Memory B cell (primary cell): Measurements from ENCODE around the gene PHF19.

Experiments
- ATAC-seq: fragments of 150-1000 bp; cut with Tn5 transposase; 2 replicates; pipeline ENCODE4 v1.10.0; 2021; ENCODE audit warnings: low read depth, mild to moderate bottlenecking, moderate library complexity
- DNase-seq, 2 donors: peaks; one replicate each; pipeline ENCODE4 v3.0.0; 2022; ENCODE audit warnings: low spot score in 2 of 2
- H3K27ac Mint-ChIP-seq: one replicate; pipeline ENCODE4 v1.8.0; 2022; ENCODE audit warnings: mild to moderate bottlenecking, moderate library complexity, mixed read lengths
- H3K27me3 Mint-ChIP-seq: one replicate; pipeline ENCODE4 v1.8.0; 2022; ENCODE audit warnings: mixed read lengths
- H3K36me3 Mint-ChIP-seq: one replicate; pipeline ENCODE4 v1.8.0; 2022; ENCODE audit warnings: mild to moderate bottlenecking, mixed read lengths
- H3K4me1 Mint-ChIP-seq: one replicate; pipeline ENCODE4 v1.8.0; 2022; ENCODE audit warnings: mixed read lengths
- H3K4me3 Mint-ChIP-seq: one replicate; pipeline ENCODE4 v1.8.0; 2022; ENCODE audit warnings: mild to moderate bottlenecking, moderate library complexity, mixed read lengths
- H3K9me3 Mint-ChIP-seq: one replicate; pipeline ENCODE4 v1.8.0; 2022; ENCODE audit warnings: mixed read lengths

Gene PHF19

GRCh38 chr9:120891245-120891883 is 14.4 kb upstream of the PHF19 start:
- DNase-seq, result no peak

GRCh38 chr9:120890320-120891244 is 13.6 kb upstream of the PHF19 start:
- H3K4me3 Mint-ChIP-seq, result no peak overlapping the region
- no peaks in the 10 kb centered on the region for H3K9me3 Mint-ChIP-seq
- H3K27me3 Mint-ChIP-seq, result no peaks in the 10 kb centered on the region
- no peaks in the 10 kb centered on the region for H3K36me3 Mint-ChIP-seq
- ATAC-seq, result no peak
- H3K4me1 Mint-ChIP-seq, result peaks cover 31% of the 10 kb centered on the region
- DNase-seq, result no peak
- no peak overlapping the region for H3K27ac Mint-ChIP-seq

More at GRCh38 chr9:120891245-120891883, 14.4 kb upstream of the PHF19 start:
- Mint-ChIP-seq H3K27ac (no peak overlapping the region), H3K9me3 (no peaks in the 10 kb centered on the region), H3K36me3 (no peaks in the 10 kb centered on the region), H3K4me3 (no peak overlapping the region), H3K4me1 (peaks cover 27% of the 10 kb centered on the region), H3K27me3 (no peaks in the 10 kb centered on the region)
- ATAC-seq, result no peak

- no peak overlapping the region for H3K27ac Mint-ChIP-seq
- DNase-seq (no peak), ATAC-seq (no peak)
- H3K4me3 Mint-ChIP-seq, result no peak overlapping the region
- H3K4me1 Mint-ChIP-seq, result peaks cover 31% of the 10 kb centered on the region
- no peaks in the 10 kb centered on the region for H3K27me3 Mint-ChIP-seq
- H3K36me3 Mint-ChIP-seq, result no peaks in the 10 kb centered on the region
- H3K9me3 Mint-ChIP-seq, result no peaks in the 10 kb centered on the region
Measured at GRCh38 chr9:120889606-120890271, 12.8 kb upstream of the PHF19 start.

GRCh38 chr9:120888626-120889025 is 11.6 kb upstream of the PHF19 start:
- Mint-ChIP-seq H3K27ac (no peak overlapping the region), H3K4me3 (no peak overlapping the region), H3K4me1 (peaks cover 31% of the 10 kb centered on the region), H3K36me3 (no peaks in the 10 kb centered on the region), H3K9me3 (no peaks in the 10 kb centered on the region), H3K27me3 (no peaks in the 10 kb centered on the region)
- DNase-seq, result no peak
- no peak for ATAC-seq

GRCh38 chr9:120886490-120886967 is 9.5 kb upstream of the PHF19 start:
- ATAC-seq, result no peak
- Mint-ChIP-seq H3K4me1 (peaks cover 12% of the 10 kb centered on the region), H3K27ac (no peak overlapping the region), H3K9me3 (no peaks in the 10 kb centered on the region), H3K4me3 (no peak overlapping the region), H3K36me3 (no peaks in the 10 kb centered on the region), H3K27me3 (peaks cover 2% of the 10 kb centered on the region)
- DNase-seq, result no peak

- H3K4me3 Mint-ChIP-seq, result no peak overlapping the region
- H3K9me3 Mint-ChIP-seq, result no peaks in the 10 kb centered on the region
- ATAC-seq (no peak), DNase-seq (no peak)
- H3K27me3 Mint-ChIP-seq, result peaks cover 2% of the 10 kb centered on the region
- H3K4me1 Mint-ChIP-seq, result peaks cover 8% of the 10 kb centered on the region
- no peak overlapping the region for H3K27ac Mint-ChIP-seq
- H3K36me3 Mint-ChIP-seq, result no peaks in the 10 kb centered on the region
Measured at GRCh38 chr9:120885958-120886357, 9.0 kb upstream of the PHF19 start.

GRCh38 chr9:120885457-120885856 is 8.5 kb upstream of the PHF19 start:
- no peaks in the 10 kb centered on the region for H3K9me3 Mint-ChIP-seq
- H3K4me1 Mint-ChIP-seq, result peaks cover 5% of the 10 kb centered on the region
- DNase-seq (no peak), ATAC-seq (no peak)
- no peaks in the 10 kb centered on the region for H3K36me3 Mint-ChIP-seq
- H3K27me3 Mint-ChIP-seq, result peaks cover 3% of the 10 kb centered on the region
- H3K4me3 Mint-ChIP-seq, result no peak overlapping the region
- no peak overlapping the region for H3K27ac Mint-ChIP-seq

- Mint-ChIP-seq H3K27me3 (peaks cover 6% of the 10 kb centered on the region), H3K4me1 (peaks cover 16% of the 10 kb centered on the region), H3K9me3 (no peaks in the 10 kb centered on the region), H3K27ac (no peak overlapping the region), H3K36me3 (no peaks in the 10 kb centered on the region), H3K4me3 (no peak overlapping the region)
- no peak for DNase-seq
- no peak for ATAC-seq
Measured at GRCh38 chr9:120883608-120883996, 6.6 kb upstream of the PHF19 start.

- Mint-ChIP-seq H3K4me3 (no peak overlapping the region), H3K36me3 (no peaks in the 10 kb centered on the region), H3K9me3 (no peaks in the 10 kb centered on the region), H3K27me3 (peaks cover 6% of the 10 kb centered on the region), H3K4me1 (peaks cover 21% of the 10 kb centered on the region), H3K27ac (no peak overlapping the region)
- DNase-seq (no peak), ATAC-seq (no peak)
Measured at GRCh38 chr9:120882935-120883607, 6.1 kb upstream of the PHF19 start.

GRCh38 chr9:120879446-120879845 is 2.5 kb upstream of the PHF19 start:
- H3K27me3 Mint-ChIP-seq, result peaks cover 9% of the 10 kb centered on the region
- H3K9me3 Mint-ChIP-seq, result no peaks in the 10 kb centered on the region
- H3K27ac Mint-ChIP-seq, result no peak overlapping the region
- H3K4me1 Mint-ChIP-seq, result peaks cover 27% of the 10 kb centered on the region
- ATAC-seq (no peak), DNase-seq (no peak)
- no peak overlapping the region for H3K4me3 Mint-ChIP-seq
- no peaks in the 10 kb centered on the region for H3K36me3 Mint-ChIP-seq

GRCh38 chr9:120878188-120879130 is 1.5 kb upstream of the PHF19 start:
- Mint-ChIP-seq H3K4me3 (peak overlapping the region; percentile 87), H3K27ac (no peak overlapping the region), H3K27me3 (peaks cover 9% of the 10 kb centered on the region), H3K36me3 (no peaks in the 10 kb centered on the region), H3K4me1 (peaks cover 30% of the 10 kb centered on the region), H3K9me3 (no peaks in the 10 kb centered on the region)
- no peak for ATAC-seq
- no peak for DNase-seq

GRCh38 chr9:120877276-120878034 is 467 bp upstream of the PHF19 start:
- peak overlapping the region; percentile 39 for H3K27ac Mint-ChIP-seq
- peak; percentile 65 for ATAC-seq
- H3K4me3 Mint-ChIP-seq, result peak overlapping the region; percentile 87
- no peaks in the 10 kb centered on the region for H3K9me3 Mint-ChIP-seq
- DNase-seq, result peak; percentile 36 to 57
- H3K36me3 Mint-ChIP-seq, result no peaks in the 10 kb centered on the region
- peaks cover 9% of the 10 kb centered on the region for H3K27me3 Mint-ChIP-seq
- peaks cover 32% of the 10 kb centered on the region for H3K4me1 Mint-ChIP-seq
